HG02642 (cell line): ENCODE results near the gene IGSF9B.

Experiments
- ATAC-seq: cut with Tn5 transposase; IDR thresholded peaks from one replicate; pipeline ENCODE4 v1.9.1; 2021; ENCODE audit warnings: mild to moderate bottlenecking; ENCODE audit not compliant: unreplicated experiment, poor library complexity

Gene IGSF9B

DNA sequence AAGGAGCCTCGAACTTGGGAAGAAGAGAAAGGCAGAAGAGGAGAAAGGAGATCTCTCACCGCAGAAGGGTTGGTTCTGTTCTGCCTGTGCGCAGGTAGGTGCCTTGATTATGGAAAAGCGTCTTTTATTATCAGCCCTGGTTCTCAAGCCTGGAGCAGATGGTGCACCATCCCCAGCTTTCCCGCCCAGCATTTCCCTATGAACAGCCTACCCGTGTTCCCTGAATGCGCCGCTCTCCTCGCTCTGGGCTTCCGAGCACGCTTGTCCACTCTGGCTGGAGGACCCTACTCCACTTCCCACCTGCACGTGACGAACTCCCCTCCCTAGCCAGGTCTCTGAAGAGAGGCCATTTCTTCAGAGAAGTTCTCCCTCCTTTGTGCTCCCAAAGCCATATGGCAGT is 15.2 kb downstream of the IGSF9B start:
- no peak for ATAC-seq

DNA sequence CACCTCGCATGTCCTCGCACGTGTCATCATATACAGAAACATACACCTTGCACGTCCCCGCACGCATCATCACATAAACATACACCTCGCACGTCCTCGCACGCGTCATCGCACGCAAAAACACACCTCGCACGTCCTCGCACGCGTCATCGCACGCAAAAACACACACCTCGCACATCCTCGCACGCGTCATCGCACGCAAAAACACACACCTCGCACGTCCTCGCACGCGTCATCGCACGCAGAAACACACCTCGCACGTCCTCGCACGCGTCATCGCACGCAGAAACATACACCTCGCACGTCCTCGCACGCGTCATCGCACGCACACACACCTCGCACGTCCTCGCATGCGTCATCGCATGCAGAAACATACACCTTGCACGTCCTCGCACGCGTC is 16.7 kb downstream of the IGSF9B start:
- ATAC-seq: no peak

DNA sequence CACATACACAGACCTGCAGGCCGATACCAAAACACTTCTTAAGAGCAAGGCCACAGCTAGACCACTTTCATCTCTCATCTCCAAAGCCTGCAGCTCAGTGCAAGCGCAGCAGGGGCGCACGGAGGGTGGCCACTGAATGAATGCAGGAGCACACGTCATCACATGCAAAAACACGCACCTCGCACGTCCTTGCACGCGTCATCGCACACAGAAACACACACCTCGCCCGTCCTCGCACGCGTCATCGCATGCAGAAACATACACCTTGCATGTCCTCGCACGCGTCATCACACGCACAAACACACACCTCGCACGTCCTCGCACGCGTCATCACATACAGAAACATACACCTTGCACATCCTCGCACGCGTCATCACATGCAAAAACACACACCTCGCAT is 17.2 kb downstream of the IGSF9B start:
- ATAC-seq: no peak

DNA sequence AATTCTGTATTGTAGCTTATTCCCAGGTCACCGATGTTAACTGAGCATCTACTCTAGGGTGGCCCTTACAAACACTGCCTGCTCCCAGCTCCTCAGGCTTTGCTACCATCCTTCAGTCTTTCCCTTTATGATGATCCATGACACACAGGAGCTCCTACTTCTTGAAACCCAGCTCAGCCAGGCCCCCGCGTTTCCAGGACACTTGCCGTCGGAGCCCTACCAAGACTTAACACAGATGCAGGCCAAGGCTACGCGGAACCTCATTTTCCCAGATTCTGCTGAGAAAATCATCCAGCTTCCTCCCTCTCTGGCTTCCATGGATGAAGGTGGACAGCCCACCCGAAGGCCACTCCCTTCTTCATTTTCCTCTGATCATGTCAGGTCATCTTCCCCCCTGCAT is 18.6 kb downstream of the IGSF9B start:
- ATAC-seq: no peak

DNA sequence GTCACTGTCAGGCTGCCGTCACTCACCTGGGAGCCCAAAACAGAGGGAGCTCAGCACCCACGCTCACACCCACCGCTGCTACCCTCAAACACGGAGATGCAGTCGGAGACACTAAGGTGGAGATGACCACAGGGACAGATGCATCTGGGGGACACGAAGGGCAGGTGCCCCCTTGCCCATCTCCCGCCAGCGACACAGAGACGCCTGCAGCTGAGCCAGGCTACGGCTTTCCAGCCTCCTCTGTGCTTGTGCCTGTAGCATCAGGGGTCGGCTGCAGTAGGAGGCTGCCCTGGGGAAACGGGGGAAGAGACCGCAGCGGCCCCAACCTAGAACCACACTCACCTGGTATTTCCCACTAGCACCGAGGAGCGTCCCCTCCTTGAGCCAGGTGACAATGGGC is 19.3 kb downstream of the IGSF9B start:
- ATAC-seq: no peak

DNA sequence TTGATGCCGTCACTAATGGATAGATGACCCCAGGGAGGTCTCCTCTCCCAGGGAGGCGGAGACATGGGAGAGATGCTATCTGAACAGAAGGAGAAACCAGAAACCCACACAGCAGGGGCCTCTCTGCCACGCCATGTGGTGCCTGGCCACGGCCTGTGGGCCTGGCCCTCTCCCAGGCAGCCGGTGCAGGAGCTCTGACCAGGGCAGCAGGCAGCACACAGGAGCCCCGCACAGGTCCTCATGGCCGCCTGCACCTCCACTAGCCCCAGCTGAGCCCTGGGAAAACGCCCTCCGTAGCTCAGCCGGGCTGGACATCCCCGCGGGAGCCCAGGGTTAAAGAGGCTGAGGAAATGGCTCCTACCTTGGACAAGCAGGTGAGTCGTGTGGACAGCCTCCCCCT is 19.8 kb downstream of the IGSF9B start:
- ATAC-seq: no peak

DNA sequence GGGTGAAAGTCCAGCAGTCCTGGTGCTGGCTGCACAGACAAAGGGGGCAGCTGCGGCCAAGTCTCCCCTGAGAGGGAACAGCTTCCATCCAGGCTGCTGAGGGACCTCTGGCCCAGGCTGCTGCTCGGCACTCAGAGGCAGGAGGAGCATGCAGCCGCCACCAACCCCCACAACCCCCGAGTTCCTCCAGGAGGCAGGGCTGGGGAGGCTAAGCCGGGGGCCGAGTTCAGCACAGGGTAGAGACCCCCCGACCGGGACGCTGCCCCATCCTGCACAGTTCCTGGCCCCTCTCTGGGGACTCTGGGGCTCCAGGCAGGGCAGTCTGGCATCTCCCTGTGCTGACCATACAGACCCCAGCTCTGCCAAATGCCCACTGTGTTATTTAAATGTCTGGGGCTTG is 20.2 kb downstream of the IGSF9B start:
- ATAC-seq: no peak

DNA sequence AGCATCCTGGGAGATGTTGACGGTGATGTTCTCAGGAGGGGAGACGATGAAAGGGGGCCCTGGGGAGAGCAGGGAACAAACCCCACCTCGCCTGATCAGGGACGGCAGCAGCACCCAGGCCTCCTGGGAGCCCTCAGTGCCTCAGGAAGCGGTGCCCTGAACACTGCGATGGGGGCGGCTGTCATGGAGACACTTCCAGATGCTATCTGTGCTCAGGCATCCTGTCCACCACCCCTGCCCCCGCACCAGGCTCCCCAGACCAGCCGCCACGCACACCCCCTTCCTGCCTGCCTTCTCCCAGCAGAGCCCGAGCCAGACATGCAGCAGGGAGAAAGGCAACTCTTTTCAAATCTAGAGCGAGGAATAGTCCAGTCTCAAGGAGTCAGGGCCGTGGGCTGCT is 20.6 kb downstream of the IGSF9B start:
- no peak for ATAC-seq

DNA sequence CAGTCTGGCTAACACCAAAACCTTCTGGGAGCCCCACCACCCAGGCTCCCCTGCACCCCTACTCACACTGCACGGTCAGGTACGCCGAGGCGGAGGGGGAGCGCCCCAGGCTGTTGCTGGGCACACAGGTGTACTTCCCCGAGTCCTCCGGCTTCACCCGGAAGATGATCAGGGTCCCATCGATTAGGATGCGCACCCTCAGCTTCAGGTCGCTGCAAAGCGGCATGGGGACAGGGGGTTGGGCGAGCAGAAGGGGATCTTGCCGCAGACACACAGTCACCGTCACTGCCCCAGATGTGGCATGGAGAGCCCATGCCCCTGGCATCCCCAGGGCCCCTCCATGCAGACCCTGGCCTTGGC is 21.2 kb downstream of the IGSF9B start:
- no peak for ATAC-seq

DNA sequence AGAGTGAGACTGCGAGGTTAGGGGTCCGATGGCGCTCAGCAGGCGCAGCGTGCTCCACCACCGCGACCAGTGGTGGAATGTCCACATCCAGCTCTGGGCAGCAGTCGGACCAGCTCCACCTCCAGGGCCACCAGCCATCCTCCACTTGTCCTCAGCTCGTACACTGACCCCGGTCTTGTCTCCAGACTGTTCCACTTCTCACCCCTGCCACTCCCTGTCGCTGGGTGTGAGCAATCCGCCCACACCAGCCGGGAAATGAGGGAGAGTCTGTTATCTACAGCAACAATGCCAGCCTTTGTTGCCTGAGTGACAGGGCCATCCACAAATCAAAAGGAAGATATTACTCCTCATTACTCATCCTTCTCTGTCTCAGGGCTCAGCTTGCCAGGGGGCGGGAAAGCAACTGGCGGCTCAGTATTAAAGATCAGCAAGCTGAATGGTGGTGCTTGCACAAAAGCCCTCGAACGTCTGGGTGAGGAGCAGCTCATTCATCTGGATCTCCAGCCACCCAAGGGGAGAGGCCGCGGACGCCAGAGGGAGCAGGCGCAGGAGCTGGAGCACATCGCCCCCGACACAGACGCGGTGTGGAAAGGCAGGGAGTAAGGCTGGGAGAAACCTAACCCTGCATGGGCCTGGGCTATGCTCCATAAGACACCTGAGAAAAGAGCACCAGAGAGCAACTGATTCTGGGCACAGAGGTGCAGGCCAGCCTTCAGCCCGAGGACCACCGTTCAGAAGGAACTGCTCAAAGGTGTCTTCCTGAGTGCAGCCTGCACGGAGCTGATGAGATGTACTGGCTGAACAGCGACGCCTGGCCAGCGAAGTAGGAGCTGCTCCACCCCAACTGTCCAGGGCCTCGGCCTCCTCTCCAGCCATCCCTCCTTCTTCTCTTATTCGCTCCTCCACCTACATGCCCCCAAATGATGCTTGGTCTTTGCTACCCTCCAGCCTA is 21.9 kb downstream of the IGSF9B start:
- ATAC-seq: no peak

DNA sequence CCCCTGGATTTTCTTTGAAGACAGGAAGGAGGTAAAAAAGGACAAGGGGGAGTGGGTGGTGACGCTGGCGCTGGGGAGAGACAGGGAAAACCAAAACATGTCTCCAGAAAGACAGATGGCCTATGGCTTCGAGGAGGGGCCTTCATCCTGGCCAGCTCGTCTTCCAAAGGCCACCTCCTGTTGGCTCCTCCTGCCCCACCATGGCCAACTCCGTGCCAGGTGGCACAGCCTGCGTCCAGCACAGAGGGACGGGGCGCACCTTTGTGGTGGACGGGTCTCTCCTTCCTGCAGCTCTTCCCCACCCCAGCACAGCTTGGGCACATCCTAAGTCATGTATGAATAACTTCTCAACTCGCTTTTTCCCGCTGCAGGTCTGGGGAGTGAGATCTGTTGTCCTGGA is 22.7 kb downstream of the IGSF9B start:
- no peak for ATAC-seq

DNA sequence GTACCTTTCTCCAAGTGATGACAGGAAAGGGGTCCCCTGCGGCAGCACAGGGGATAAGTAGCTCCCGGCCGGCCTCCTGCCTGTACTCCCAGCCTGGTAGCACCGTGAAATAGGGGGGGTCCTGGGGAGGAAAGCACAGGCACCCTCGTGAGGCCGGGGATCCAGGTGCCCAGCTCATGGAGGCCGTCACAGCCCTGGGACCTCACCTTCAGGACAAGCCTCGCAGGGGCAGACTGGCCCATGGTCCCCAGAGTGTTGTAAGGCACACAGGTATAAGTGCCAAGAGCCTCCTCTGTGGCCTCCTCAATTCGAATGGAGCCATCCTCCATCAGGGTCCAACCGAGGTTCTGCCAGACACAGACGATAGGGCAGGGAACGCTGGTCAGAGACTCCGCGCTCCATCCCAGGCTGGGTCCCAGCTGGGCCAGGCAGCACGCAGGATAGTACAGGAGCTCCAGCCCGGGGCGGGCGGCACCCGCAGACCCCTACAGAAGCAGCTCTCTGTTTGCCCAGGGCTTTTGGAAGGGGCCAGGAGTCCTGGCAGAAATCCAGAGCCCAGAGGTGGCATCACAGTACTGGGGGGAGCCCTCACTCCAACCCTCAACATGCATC is 25.2 kb downstream of the IGSF9B start:
- ATAC-seq: no peak

DNA sequence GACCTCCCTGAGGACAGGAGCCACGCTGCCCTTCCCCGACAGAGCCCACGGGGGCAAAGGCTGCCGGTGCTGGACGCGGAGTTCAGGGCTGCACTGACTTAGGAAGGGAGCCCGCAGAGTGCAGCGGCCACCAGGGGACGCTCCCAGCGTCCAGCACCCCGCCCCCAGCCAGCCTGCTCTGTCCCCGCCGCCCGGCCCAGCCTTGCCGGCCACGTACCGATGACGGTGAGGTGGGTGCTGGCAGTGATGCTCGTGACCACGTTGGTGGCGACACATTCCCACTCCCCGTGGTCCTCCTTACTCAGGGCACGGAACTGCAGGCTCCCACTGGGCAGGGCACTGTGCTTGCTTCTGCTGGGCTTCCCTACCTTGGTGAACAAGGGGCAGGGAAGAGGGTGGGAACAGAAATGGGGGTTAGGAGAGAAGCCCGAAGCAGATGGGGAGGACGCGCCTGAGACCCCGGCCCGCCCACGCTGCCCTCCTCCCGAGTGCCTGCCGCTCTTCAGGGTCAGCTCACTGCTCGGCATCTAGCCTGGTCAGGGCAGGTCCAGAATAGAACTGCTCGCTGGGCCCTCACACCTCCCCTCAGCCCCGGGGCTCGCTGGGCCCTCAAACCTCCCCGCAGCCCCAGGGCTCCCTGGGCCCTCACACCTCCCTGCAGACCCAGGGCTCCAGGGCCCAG is 25.9 kb downstream of the IGSF9B start:
- ATAC-seq: no peak

DNA sequence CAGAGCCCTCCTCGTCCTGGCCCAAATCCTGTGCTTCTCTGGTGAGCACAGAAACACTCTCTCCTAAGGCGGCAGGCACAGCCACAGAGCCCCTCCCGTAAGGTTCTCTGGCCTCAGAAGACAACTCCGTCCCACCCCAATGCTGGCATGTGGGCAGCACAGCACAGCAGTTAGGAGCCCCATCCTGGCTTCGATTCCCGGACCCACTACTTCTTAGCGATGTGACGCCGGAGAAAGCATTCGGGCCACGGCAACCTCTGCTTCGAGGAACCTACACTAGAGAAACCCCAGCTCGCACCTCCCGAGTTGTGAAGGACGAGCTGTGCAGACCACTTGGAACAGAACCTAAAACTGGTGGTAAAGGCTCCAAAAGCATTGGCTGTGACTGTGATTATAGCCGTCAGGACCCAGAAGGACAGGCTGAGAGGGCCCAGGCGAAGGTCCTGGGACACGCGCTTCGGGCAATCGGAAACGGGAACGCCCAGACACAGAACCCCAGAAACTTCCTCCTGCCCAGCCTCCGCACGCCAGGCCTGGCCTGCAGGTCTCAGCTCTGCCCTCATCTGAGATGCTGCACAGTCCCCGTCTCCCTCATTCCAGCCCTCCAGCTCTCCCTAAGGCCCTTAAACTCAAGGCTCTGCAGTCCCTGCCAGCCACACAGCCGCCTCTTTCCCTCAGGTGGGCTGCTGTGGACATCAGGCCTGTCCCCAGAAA is 26.6 kb downstream of the IGSF9B start:
- ATAC-seq: no peak

DNA sequence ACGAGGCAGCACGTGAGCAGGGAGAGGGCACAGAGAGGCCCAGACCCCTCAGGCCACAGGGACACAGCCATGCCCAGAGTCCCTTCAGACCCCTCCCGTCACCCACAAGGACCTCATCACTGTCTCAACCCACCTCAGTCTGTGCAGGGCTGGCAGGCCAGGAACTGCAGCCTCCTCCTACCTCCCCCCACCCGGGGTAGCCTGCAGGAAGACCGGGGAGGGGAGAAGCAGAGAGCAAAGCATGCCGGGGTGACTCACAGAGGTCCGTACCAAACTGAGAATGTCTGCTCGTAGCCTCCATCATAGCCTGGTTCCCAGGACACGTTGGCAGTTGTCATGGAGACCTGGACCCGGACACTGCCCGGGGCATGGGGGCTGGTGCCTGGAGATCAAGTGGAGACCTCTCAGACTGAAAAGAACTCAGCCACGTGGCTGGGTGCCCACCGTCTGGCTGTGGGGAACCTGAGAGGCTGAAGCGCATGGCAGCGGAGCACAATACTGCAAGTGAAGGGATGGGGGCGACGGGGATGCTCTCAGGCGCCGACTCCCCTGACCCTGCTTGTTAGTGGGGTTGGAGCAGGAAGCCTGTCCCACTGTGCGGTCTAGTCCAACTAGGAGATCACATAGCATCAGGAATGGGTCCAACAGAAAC is 27.2 kb downstream of the IGSF9B start:
- ATAC-seq: no peak

DNA sequence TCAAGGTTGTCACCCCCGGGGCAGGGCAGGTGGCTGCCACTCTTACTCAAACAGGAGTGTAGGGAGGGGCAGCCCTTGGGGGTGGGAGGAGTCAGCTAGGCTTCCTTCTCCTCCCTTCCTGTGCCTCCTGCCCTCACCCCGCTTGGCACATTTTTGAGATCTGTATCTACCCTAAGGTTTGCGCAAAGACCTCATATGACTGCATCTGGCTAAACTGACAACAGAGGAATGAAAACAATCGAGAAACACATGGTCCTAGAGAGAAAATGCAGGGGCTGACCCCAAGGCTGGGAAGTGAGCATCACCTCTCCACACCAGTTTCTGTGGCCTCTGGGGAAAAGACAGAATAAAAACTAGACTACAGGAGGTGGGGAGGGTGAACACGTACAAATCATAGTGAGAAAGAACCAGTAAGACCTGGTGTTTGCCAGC is 28.1 kb downstream of the IGSF9B start:
- peak; percentile 49 for ATAC-seq

DNA sequence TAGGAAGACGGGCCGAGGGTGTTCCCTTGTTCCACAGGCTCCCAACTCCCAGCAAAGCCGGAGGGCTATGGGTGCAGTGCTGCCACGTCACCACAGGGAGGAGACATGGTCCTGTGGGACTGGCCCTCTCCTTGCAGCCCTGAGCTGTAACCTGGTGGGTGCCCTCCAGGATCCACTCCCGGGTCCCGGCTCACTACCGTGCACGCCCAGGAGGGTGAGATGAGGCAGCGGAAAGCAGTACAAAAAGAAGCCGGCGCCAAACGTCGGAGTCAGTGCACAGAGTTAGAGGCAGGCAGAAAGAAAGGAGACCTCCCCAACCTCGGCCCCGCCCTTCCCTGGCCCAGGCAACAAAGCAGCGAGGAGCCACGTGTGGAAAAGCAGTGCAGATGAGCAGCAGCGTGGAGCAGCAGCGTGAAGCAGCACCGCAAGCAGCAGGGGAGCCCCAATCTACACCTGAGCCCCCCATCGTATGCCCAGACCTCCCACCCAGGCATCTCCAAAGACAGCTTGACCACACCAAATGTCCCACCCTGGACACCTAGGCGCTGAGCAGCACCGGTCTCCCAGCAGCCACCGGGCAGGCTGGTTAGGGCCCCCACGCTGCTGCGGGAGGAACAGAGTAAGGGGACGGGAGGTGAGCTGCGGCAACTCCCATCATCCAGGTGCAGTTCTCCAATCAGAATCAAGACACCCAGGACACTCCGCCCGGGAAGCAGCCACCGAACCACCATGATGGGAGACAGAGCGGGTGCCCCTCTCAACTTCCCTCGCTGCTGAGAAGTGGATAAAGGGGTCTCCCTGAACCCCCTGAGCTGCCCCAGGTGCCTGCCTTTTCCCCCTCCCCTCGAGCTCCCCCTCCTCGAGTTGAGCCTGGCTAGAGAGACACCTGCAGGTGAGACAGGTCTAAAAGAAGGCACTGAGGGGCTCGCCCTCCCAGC is 28.8 kb downstream of the IGSF9B start:
- ATAC-seq: peak; percentile 80

DNA sequence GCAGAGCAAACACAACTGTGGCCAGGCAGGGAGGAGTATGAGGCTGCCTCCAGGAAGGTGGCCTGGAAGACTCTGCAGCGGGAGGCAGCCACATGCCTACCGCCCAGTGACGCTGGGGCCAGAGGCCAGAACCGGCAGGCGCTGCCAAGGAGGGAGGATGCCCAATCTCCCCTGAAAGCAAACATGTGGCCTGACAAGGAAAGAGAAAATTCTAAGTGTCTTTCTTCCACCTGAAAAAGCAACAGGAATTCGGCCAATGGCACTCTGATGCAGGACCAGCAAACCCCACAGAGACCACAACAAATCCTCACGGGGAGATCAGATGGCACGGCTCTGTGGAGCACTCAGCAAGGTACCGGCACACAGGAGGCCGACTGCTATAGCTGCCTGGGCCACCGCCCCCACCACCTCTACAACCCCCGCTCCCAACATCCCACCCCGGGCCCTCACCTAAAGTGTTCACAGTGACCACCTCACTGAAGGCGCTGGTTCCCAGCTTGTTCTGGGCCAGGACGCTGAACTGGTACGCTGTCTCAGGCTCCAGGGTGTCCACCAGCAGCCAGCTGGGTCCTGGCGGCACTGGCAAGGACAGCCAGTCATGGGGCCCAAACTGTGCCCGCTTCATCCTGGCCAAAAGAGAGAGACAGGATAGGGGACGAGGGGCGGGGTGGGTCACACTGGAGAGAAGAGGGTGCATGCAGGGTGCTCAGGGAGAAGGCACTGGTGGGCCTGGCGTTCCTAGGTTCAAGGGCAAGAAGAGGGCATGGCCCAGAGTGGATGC is 30.1 kb downstream of the IGSF9B start:
- no peak for ATAC-seq
